Thoracic aorta (tissue), 2 donors: ENCODE results near the gene TM4SF4. TPM values are rescaled to one million over a fixed set of nuclear protein-coding genes. Genes with fewer than 3 reads are reported as not detected.

ENCODE experiments used
- ATAC-seq: fragments of 150-250 bp; one replicate; pipeline ENCODE4 v1.8.0; 2017; ENCODE audit warnings: low read depth; ENCODE audit not compliant: insufficient number of reproducible peaks, low FRiP score
- DNase-seq: peaks from one replicate; pipeline ENCODE4 v3.0.0-alpha.2; 2020; ENCODE audit warnings: low spot score
- H3K27ac ChIP-seq, 2 donors: fragments of 200-600 bp; sonication (generic); 1 replicate in 1 of 2; 2 replicates in 1 of 2; pipeline ENCODE4 v1.5.1; 2016; ENCODE audit warnings: mild to moderate bottlenecking in 2 of 2, moderate library complexity in 2 of 2
- H3K27me3 ChIP-seq: fragments of 200-600 bp; sonication (generic); replicated peaks from 2 replicates; pipeline ENCODE4 v1.6.0; 2016; ENCODE audit warnings: mild to moderate bottlenecking; ENCODE audit not compliant: insufficient read depth
- H3K36me3 ChIP-seq: fragments of 200-600 bp; sonication (generic); one replicate; pipeline ENCODE4 v1.5.1; 2016
- H3K4me1 ChIP-seq, 2 donors: fragments of 200-600 bp; sonication (generic); 1 replicate in 1 of 2; 2 replicates in 1 of 2; pipeline versions ENCODE4 v1.5.1 to v1.6.0; 2016; ENCODE audit warnings: low read depth in 2 of 2, mild to moderate bottlenecking in 1 of 2; ENCODE audit not compliant: control insufficient read depth in 1 of 2
- H3K4me3 ChIP-seq: fragments of 200-600 bp; sonication (generic); 2 replicates; pipeline ENCODE4 v1.5.1; 2016; ENCODE audit warnings: mild to moderate bottlenecking
- H3K9me3 ChIP-seq: fragments of 200-600 bp; sonication (generic); 2 replicates; pipeline ENCODE4 v1.5.1; 2016
- total RNA-seq, 2 donors: library from RNA; depleted of rRNA; stranded (reverse); fragments of >200 nt; gene quantifications; one replicate each; pipeline versions ENCODE4 v1.1.0 to v1.2.3, GENCODE V29; 2016
- TF ChIP-seq, protein P1 (sequence below): fragments of 200-600 bp; sonication (generic); IDR thresholded peaks from one replicate; pipeline ENCODE4 v1.5.1; 2019; ENCODE audit warnings: antibody characterized with exemption

Gene TM4SF4
- total RNA-seq, 2 donors from 2014 or later = not detected

- Histone ChIP-seq H3K4me1 (peaks cover 8 to 48% of the 10 kb centered on the region in 2 donors), H3K4me3 (peak overlapping the region; percentile 56), H3K27me3 (no peaks in the 10 kb centered on the region), H3K27ac (peak overlapping the region; percentile 84 to 88), H3K36me3 (no peaks in the 10 kb centered on the region), H3K9me3 (no peaks in the 10 kb centered on the region)
- TF ChIP-seq, protein P1, sequence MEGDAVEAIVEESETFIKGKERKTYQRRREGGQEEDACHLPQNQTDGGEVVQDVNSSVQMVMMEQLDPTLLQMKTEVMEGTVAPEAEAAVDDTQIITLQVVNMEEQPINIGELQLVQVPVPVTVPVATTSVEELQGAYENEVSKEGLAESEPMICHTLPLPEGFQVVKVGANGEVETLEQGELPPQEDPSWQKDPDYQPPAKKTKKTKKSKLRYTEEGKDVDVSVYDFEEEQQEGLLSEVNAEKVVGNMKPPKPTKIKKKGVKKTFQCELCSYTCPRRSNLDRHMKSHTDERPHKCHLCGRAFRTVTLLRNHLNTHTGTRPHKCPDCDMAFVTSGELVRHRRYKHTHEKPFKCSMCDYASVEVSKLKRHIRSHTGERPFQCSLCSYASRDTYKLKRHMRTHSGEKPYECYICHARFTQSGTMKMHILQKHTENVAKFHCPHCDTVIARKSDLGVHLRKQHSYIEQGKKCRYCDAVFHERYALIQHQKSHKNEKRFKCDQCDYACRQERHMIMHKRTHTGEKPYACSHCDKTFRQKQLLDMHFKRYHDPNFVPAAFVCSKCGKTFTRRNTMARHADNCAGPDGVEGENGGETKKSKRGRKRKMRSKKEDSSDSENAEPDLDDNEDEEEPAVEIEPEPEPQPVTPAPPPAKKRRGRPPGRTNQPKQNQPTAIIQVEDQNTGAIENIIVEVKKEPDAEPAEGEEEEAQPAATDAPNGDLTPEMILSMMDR = no peak
- peak; percentile 85 for ATAC-seq
- peak; percentile 59 for DNase-seq
These were observed 72.9 kb downstream of the TM4SF4 start for GRCh38 chr3:149547413-149547812.

DNA sequence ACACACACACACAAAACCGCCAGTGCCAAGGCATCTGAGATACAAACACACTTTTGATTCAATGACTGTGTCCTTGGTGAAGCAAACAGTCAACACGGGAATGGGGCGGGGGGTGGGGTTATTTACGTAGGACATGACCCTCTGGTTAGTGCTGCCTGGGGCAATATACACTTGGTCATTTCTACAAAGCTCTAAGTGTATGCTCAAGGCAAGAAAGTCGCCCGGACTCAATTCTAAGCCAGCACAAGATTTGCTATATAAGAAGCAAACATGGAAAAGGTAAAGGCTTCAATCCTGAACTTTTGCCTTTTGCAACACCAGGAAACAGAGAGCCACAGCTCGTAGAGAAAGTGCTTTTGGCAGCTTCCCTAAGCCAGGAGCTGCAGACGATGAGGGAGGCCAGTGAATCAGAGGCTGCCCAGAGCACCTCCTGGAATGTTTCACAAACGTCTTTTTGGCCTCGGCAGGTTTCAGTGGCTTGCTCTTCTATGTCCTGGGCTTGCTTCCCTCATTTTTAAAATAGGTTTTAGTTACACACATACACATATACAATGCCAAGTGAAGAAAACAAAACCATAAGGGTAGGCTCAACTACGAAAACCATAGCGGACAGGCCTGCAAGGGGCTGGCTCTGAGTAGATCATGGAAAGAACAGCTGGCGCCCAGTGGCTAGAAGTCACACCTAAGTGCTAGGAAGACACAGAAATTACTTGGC lies 73.6 kb downstream of the TM4SF4 start:
- TF ChIP-seq, protein P1 = no peak
- Histone ChIP-seq H3K27ac (peak overlapping the region; percentile 84 to 88), H3K27me3 (no peaks in the 10 kb centered on the region), H3K9me3 (no peaks in the 10 kb centered on the region), H3K4me3 (peak overlapping the region; percentile 56), H3K36me3 (no peaks in the 10 kb centered on the region), H3K4me1 (peaks cover 10 to 53% of the 10 kb centered on the region in 2 donors)
- ATAC-seq = peak; percentile 34
- no peak for DNase-seq

DNA sequence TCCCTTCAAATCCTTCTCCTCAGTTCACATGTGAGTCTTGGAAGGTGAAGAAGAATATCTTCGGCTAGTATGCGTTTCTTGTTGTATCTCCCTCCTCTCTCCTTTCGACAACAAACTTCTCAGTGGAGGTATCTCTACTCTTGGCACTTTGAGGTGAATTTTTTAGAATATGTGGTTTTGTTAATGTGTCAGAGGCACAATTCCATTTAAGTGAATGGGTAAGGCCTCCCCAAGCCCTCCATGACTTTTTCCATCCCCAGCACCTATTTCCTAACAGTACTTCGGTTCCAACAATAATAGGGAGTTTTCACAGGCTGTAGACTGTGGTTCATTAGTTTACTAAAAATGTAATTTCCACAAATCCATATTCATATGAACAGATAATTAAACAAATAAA lies 74.2 kb downstream of the TM4SF4 start:
- Histone ChIP-seq H3K27ac (peak overlapping the region; percentile 84 to 88), H3K9me3 (no peaks in the 10 kb centered on the region), H3K4me3 (peak overlapping the region; percentile 56), H3K27me3 (no peaks in the 10 kb centered on the region), H3K36me3 (no peaks in the 10 kb centered on the region), H3K4me1 (peaks cover 15 to 59% of the 10 kb centered on the region in 2 donors)
- TF ChIP-seq, protein P1 = no peak
- DNase-seq (no peak), ATAC-seq (no peak)

- DNase-seq (no peak), ATAC-seq (no peak)
- Histone ChIP-seq H3K4me3 (no peak overlapping the region), H3K9me3 (no peaks in the 10 kb centered on the region), H3K36me3 (no peaks in the 10 kb centered on the region), H3K4me1 (peaks cover 39 to 84% of the 10 kb centered on the region in 2 donors), H3K27me3 (no peaks in the 10 kb centered on the region), H3K27ac (no peak overlapping the region)
- TF ChIP-seq, protein P1 = no peak
These were observed 77.0 kb downstream of the TM4SF4 start for GRCh38 chr3:149551500-149551899.

DNA sequence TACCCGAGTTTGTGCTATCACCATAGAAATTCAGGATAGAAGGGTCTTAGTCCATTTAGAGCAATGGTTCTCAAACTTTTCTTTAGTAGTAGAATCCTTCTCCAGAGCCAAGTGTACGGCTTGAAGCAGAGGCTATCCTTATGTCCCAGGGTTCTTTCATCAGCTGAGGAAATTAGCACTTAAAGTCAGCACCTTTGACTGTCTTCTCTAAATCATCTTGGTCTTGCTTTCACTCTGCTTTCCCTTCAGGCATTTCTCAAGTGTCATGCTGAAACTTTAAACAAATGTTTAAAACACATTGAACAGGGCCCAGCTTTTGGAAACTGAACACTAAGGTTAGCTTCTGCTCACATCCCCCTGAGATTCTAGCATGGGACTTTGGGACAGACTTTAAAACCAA lies 78.2 kb downstream of the TM4SF4 start:
- Histone ChIP-seq H3K9me3 (no peaks in the 10 kb centered on the region), H3K4me1 (peaks cover 38 to 76% of the 10 kb centered on the region in 2 donors), H3K27me3 (no peaks in the 10 kb centered on the region), H3K4me3 (no peak overlapping the region), H3K36me3 (no peaks in the 10 kb centered on the region), H3K27ac (peak overlapping the region; percentile 73 to 77)
- TF ChIP-seq, protein P1 = no peak
- DNase-seq (no peak), ATAC-seq (no peak)

Other genes with a start within 250 kb of the TM4SF4 start
- 1 to 10 TPM; 1.9 to 4.9 TPM for gene TM4SF18, start 141.1 kb upstream of the TM4SF4 start, total RNA-seq
- 100 to 1,000 TPM; 227 to 342 TPM for gene TM4SF1, start 97.0 kb upstream of the TM4SF4 start, total RNA-seq
- 100 to 1,000 TPM; 135 to 243 TPM for gene WWTR1, start 183.3 kb downstream of the TM4SF4 start, total RNA-seq